ENCODE results near the gene METTL23.
"Not testable (repeated sequence)": the region's sequence is repeated elsewhere in the genome, so short reads cannot be mapped to it uniquely, and the experiment has no call there.

Gene METTL23

GRCh38 chr17:76702941-76703637 is 23.6 kb upstream of the METTL23 start:
- TF ChIP-seq ZFX (IDR thresholded peaks at IDR 0.05; ENCODE audit: borderline replicate concordance): no peak
- TF ChIP-seq, protein P1, sequence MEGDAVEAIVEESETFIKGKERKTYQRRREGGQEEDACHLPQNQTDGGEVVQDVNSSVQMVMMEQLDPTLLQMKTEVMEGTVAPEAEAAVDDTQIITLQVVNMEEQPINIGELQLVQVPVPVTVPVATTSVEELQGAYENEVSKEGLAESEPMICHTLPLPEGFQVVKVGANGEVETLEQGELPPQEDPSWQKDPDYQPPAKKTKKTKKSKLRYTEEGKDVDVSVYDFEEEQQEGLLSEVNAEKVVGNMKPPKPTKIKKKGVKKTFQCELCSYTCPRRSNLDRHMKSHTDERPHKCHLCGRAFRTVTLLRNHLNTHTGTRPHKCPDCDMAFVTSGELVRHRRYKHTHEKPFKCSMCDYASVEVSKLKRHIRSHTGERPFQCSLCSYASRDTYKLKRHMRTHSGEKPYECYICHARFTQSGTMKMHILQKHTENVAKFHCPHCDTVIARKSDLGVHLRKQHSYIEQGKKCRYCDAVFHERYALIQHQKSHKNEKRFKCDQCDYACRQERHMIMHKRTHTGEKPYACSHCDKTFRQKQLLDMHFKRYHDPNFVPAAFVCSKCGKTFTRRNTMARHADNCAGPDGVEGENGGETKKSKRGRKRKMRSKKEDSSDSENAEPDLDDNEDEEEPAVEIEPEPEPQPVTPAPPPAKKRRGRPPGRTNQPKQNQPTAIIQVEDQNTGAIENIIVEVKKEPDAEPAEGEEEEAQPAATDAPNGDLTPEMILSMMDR (IDR thresholded peaks at IDR 0.05): no peak

DNA sequence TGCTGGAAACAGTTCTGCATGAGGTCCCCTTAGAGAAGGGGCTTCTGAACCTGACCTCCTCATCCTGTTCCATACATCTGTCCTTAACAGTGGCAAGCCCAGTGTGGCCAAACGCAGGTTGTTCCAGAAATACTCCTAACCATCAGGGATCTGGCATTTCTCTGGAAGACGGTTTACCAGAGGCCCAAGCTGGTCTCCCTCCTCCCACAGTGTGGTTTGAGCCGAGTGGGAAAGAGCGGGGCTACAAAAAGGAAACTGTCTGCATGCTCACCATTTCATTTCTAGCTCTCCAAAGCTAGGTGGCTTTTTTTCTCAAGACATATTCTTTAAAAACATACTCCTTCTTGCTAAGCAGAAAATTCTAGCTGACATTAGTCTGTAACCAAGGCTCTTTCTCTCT is 21.8 kb upstream of the METTL23 start:
- H3K27ac ChIP-seq: no peak overlapping the region
- TF ChIP-seq, protein P1 (IDR thresholded peaks at IDR 0.05): no peak
- no peak for TF ChIP-seq ZFX (IDR thresholded peaks at IDR 0.05; ENCODE audit: borderline replicate concordance)

More at GRCh38 chr17:76702941-76703637, 23.6 kb upstream of the METTL23 start:
- no peak overlapping the region for H3K27ac ChIP-seq

DNA sequence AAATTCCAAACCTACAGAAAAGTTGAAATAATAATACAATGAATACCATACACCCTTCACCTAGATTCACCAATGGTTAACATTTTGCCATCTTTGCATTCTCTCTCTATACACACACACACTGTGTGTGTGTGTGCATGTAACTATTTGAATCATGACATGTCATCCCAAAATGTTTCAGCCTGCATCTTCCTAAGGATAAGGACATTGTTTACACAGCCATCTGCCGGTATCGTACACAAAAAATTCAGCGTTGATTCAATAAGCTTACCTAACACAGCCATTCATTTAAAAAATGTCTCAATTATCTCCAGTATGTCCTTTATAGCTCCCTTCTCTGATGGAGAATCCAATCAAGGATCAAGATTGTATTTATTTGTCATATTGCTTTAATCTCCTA is 19.8 kb upstream of the METTL23 start:
- TF ChIP-seq, protein P1 (IDR thresholded peaks at IDR 0.05): no peak
- no peak for TF ChIP-seq ZFX (IDR thresholded peaks at IDR 0.05; ENCODE audit: borderline replicate concordance)
- H3K27ac ChIP-seq: no peak overlapping the region

GRCh38 chr17:76707985-76708807 is 18.4 kb upstream of the METTL23 start:
- H3K27ac ChIP-seq: no peak overlapping the region
- no peak for TF ChIP-seq ZFX (IDR thresholded peaks at IDR 0.05; ENCODE audit: borderline replicate concordance)
- TF ChIP-seq, protein P1 (IDR thresholded peaks at IDR 0.05): no peak; the same call in 1 of the 2 replicates

DNA sequence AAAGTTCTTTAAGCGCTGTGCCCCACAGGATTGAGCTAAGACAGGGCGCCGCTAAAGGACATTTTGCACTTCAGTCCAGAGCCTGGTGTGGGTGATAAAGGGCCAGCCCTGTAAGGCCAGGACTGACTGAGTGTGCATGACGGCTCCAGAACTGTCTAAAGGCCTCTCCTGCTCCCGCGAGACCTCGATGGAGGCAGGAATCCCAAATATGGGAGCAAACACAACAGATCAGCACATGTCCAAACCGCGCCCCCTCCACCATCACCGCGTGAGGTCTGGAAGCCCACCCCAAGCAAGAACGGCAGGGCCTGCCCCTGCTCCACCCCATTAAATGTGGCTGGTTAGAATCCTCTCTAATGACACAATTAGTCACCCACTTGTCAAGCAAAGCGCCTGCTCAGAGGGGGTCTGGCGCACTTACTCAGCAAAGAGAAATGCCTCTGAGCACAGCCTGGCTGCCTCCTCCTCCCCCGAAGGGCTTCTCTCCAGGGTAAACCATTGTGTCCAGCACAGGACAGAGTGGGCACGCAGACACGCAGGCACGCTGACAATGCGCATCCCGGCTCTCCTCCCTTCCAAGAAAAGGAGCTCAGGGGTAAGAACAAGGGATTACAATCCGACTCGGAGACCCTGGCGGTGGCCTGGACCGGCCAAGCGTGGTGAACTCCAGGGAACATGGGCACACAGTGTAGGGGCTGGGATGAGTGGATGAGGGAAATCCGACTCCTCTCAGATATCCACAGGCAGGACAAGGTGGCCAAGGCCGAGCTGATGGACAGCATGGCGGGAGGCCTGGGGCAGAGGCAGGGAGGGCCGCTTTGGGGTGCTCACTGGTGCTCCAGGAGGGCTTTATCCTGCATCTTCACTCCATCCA is 17.3 kb upstream of the METTL23 start:
- TF ChIP-seq, protein P1 (IDR thresholded peaks at IDR 0.05): no peak
- no peak for TF ChIP-seq ZFX (IDR thresholded peaks at IDR 0.05; ENCODE audit: borderline replicate concordance)
- H3K27ac ChIP-seq: no peak overlapping the region

GRCh38 chr17:76709951-76710862 is 16.4 kb upstream of the METTL23 start:
- H3K27ac ChIP-seq: not testable (repeated sequence)
